Karpas-422 (cell line): ENCODE measurements around the gene TFIP11. TPM values are rescaled to one million over a fixed set of nuclear protein-coding genes. Genes with fewer than 3 reads are reported as not detected.

ENCODE experiments used
- DNase-seq: peaks from one replicate; pipeline ENCODE4 v3.0.0-alpha.2; 2015
- H2AFZ ChIP-seq: fragments of 200-600 bp; sonication (generic); 2 replicates; pipeline ENCODE4 v1.6.1; 2014; ENCODE audit warnings: antibody characterized with exemption, low read length, mixed read lengths
- H3K27ac ChIP-seq: fragments of 200-600 bp; sonication (generic); 2 replicates; pipeline ENCODE4 v1.5.1; 2014; ENCODE audit warnings: mild to moderate bottlenecking, low read length, moderate library complexity
- H3K27me3 ChIP-seq: fragments of 200-600 bp; sonication (generic); 2 replicates; pipeline ENCODE4 v1.6.1; 2014; ENCODE audit warnings: low read length, mixed read lengths
- H3K36me3 ChIP-seq: fragments of 200-600 bp; sonication (generic); 2 replicates; pipeline ENCODE4 v1.6.1; 2014; ENCODE audit warnings: low read length, mixed read lengths; ENCODE audit not compliant: insufficient read depth
- H3K4me1 ChIP-seq: fragments of 200-600 bp; sonication (generic); 2 replicates; pipeline ENCODE4 v1.6.1; 2014; ENCODE audit warnings: mild to moderate bottlenecking, low read length, mixed read lengths
- H3K4me2 ChIP-seq: fragments of 200-600 bp; sonication (generic); 2 replicates; pipeline ENCODE4 v1.6.1; 2014; ENCODE audit warnings: low read length, low read depth, mild to moderate bottlenecking; ENCODE audit not compliant: poor library complexity, severe bottlenecking
- H3K4me3 ChIP-seq: fragments of 200-600 bp; sonication (generic); 2 replicates; pipeline ENCODE4 v1.5.1; 2014; ENCODE audit warnings: mild to moderate bottlenecking, antibody characterized with exemption, low read length, mixed read lengths
- H3K79me2 ChIP-seq: fragments of 200-600 bp; sonication (generic); 2 replicates; pipeline ENCODE4 v1.6.1; 2014; ENCODE audit warnings: mild to moderate bottlenecking, low read length, mixed read lengths
- H3K9ac ChIP-seq: fragments of 200-600 bp; sonication (generic); 2 replicates; pipeline ENCODE4 v1.6.0; 2014; ENCODE audit warnings: low read length
- H3K9me2 ChIP-seq: fragments of 200-600 bp; sonication (generic), shearing (Covaris generic); replicated peaks from 2 replicates; pipeline ENCODE4 v1.6.0; 2014; ENCODE audit warnings: mild to moderate bottlenecking, low read length, moderate library complexity; ENCODE audit not compliant: insufficient read depth
- H3K9me3 ChIP-seq: fragments of 300-700, 200-600 bp; sonication (generic); 2 replicates; pipeline ENCODE4 v1.6.1; 2014; ENCODE audit warnings: low read length, mixed read lengths
- H4K20me1 ChIP-seq: fragments of 200-600 bp; sonication (generic); 2 replicates; pipeline ENCODE4 v1.6.1; 2014; ENCODE audit warnings: mild to moderate bottlenecking, antibody characterized with exemption, low read length, low read depth; ENCODE audit not compliant: insufficient read depth
- total RNA-seq: library from RNA; depleted of rRNA; stranded (reverse); fragments of >200 nt; shearing (Covaris generic); gene quantifications from 2 replicates; pipeline ENCODE4 v1.2.3, GENCODE V29; 2014; ENCODE audit warnings: low replicate concordance

TFIP11 gene
- total RNA-seq, 1 experiment from 2014 or later: 46.0 TPM

DNA sequence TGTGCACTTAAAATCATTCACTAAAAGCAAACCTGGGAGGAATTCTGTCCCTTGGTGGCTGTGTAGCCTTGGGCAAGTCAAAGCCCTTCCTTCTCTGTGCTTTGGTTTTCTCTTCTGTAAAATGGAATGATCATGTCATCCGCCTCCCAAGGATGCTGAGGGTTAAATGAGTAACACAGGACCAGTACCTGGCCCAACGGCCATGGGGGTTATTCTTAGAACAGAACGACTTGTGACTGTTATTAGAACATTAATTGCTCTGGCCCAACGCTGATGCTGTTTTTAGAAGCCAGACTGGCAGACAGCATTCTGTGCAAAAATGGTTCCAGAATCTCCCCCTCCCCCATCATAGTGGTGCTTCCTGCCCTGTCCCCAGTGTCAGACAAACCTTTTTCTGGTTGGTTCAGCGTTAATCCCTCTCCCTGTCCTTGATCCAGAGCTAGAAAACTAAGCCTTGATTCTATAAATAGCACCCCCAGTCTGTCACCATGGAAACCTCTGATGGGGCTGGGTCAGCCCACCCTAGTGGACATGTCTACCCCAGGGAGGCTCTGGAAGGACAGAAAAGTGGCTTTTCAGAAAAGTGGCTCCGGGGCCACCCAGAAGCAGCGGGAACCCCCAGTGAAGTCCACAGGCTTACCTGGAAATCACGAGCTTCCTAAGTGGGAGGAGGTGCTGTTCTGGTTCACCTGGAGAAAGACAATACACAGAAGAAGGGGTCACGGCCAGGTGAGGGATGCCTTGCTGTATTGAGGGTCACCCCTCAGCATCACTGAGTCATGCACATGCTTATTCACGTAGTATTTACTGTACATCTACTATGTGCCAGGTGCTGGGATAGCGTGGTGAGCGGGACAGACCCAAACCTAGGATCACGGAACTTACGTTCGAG lies 15.5 kb upstream of the TFIP11 start:
- no peak overlapping the region for H2AFZ ChIP-seq
- no peaks in the 10 kb centered on the region for H3K9me3 ChIP-seq
- peak overlapping the region; percentile 32; the same call in 1 of the 2 replicates for H3K27ac ChIP-seq
- peaks cover 12% of the 10 kb centered on the region for H3K4me1 ChIP-seq
- peaks cover 3% of the 10 kb centered on the region; the same call in 1 of the 2 replicates for H3K79me2 ChIP-seq
- no peaks in the 10 kb centered on the region for H4K20me1 ChIP-seq
- H3K9me2 ChIP-seq: no peaks in the 10 kb centered on the region
- H3K36me3 ChIP-seq: peaks cover 37% of the 10 kb centered on the region
- no peak overlapping the region for H3K4me3 ChIP-seq
- H3K27me3 ChIP-seq: no peaks in the 10 kb centered on the region
- no peak for DNase-seq
- no peak overlapping the region for H3K9ac ChIP-seq
- no peak overlapping the region for H3K4me2 ChIP-seq

DNA sequence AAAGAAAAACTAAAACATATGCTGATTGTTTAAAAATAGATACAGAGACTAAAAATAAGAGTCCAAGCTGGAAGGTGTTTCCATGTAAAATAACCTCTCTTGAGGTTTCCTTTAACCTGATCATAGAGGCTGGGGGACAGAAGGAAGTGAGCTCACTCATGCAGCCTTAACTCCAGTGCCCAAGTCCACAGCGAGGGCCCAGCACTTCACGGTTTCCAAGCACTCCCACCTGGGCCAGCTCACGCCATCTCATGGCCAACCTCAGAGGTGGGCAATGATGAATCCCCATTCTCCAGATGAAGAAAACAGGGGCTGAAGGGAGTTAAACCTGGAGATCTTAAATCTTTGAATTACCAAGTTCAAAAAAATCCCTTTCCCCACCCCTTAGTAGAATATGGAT lies 14.9 kb upstream of the TFIP11 start:
- Histone ChIP-seq H3K79me2 (no peaks in the 10 kb centered on the region), H3K36me3 (peaks cover 32% of the 10 kb centered on the region), H3K9ac (no peak overlapping the region), H2AFZ (no peak overlapping the region), H3K9me3 (no peaks in the 10 kb centered on the region), H3K4me1 (peaks cover 12% of the 10 kb centered on the region), H3K9me2 (no peaks in the 10 kb centered on the region), H3K4me2 (no peak overlapping the region), H3K4me3 (no peak overlapping the region), H3K27ac (peak overlapping the region; percentile 32; the same call in 1 of the 2 replicates), H4K20me1 (no peaks in the 10 kb centered on the region), H3K27me3 (no peaks in the 10 kb centered on the region)
- DNase-seq: no peak

DNA sequence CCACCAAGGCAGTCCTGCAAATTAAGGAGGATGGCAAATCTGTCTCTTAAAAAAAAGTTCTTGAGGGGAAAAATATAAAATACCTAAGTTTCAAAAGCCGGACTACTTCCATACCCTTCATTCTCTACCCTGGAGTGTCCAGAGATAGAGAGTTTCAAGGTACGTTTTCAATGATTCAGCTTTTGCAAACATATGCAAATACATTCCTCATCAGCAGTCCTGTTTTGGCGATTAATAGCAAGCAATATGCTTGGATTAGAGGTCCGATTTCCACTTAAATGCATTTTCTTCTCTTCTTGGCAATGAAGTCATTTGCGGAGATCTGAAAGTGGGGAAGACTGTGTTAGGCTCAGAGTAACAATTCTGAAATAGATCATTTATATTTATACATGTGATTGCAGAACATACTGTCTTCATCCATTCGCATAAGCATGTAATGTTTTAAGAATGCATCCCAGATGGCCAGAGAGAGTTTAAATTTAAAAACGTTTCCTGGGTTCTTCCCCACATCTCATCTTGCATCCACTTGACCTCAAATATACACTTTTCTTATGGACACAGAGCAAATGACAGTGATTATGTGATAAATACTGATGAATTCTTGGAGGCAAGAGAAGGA lies 13.8 kb upstream of the TFIP11 start:
- Histone ChIP-seq H3K4me2 (no peak overlapping the region), H2AFZ (no peak overlapping the region), H3K27ac (peak overlapping the region; percentile 15; the same call in 1 of the 2 replicates), H3K9ac (no peak overlapping the region), H3K4me3 (no peak overlapping the region), H4K20me1 (no peaks in the 10 kb centered on the region), H3K27me3 (no peaks in the 10 kb centered on the region), H3K9me3 (no peaks in the 10 kb centered on the region), H3K36me3 (peaks cover 30% of the 10 kb centered on the region), H3K79me2 (no peaks in the 10 kb centered on the region), H3K4me1 (peaks cover 12% of the 10 kb centered on the region), H3K9me2 (no peaks in the 10 kb centered on the region)
- DNase-seq: no peak

DNA sequence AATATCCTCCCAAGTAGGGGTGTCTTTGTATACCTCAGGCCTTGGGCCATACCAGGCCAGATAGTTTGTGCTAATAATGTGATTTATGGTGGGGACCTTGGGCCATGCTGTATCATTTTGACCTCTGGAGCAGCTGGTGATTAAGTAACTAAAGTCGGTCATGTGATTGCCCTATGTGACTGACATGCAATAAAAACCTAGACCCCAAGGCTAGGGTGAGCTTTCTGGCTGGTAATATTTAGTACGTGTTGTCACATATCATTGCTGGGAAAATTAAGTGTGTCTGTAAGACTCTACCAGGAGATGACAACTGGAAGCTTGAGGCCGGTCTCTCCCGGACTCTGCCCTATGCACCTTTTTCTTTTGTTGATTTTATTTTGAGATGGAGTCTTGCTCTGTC lies 12.6 kb upstream of the TFIP11 start:
- no peak overlapping the region for H3K4me2 ChIP-seq
- peaks cover 23% of the 10 kb centered on the region for H3K36me3 ChIP-seq
- no peaks in the 10 kb centered on the region for H4K20me1 ChIP-seq
- H3K4me1 ChIP-seq: peaks cover 12% of the 10 kb centered on the region
- no peak overlapping the region for H3K4me3 ChIP-seq
- H2AFZ ChIP-seq: no peak overlapping the region
- H3K9me2 ChIP-seq: no peaks in the 10 kb centered on the region
- no peak for DNase-seq
- H3K9ac ChIP-seq: no peak overlapping the region
- H3K27me3 ChIP-seq: no peaks in the 10 kb centered on the region
- H3K9me3 ChIP-seq: no peaks in the 10 kb centered on the region
- H3K27ac ChIP-seq: peak overlapping the region; percentile 17; the same call in 1 of the 2 replicates
- no peaks in the 10 kb centered on the region for H3K79me2 ChIP-seq

DNA sequence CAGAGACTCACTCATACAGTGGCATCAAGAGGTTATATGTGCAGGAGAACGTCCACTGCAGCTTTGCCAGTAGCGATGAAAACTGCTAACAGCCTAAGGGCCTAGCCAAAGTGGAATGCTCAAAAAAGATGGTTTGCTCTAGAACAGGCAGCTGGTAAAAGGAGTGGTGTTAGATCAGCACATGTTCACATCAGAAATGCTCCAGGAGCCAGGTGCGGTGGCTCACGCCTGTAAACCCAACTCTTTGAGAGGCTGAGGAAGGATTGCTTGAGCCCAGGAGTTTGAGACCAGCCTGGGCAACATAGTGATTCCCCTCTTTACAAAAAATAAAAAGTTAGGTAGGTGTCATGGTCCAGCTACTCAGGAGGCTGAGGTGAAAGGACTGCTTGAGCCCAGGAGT lies 10.3 kb upstream of the TFIP11 start:
- H2AFZ ChIP-seq: no peak overlapping the region
- no peak overlapping the region for H3K9ac ChIP-seq
- no peak overlapping the region for H3K4me3 ChIP-seq
- no peaks in the 10 kb centered on the region for H4K20me1 ChIP-seq
- H3K4me2 ChIP-seq: no peak overlapping the region
- H3K27me3 ChIP-seq: no peaks in the 10 kb centered on the region
- no peaks in the 10 kb centered on the region for H3K9me2 ChIP-seq
- H3K4me1 ChIP-seq: peaks cover 4% of the 10 kb centered on the region
- no peaks in the 10 kb centered on the region for H3K9me3 ChIP-seq
- H3K79me2 ChIP-seq: no peaks in the 10 kb centered on the region
- no peak overlapping the region for H3K27ac ChIP-seq
- H3K36me3 ChIP-seq: peaks cover 22% of the 10 kb centered on the region
- no peak for DNase-seq

DNA sequence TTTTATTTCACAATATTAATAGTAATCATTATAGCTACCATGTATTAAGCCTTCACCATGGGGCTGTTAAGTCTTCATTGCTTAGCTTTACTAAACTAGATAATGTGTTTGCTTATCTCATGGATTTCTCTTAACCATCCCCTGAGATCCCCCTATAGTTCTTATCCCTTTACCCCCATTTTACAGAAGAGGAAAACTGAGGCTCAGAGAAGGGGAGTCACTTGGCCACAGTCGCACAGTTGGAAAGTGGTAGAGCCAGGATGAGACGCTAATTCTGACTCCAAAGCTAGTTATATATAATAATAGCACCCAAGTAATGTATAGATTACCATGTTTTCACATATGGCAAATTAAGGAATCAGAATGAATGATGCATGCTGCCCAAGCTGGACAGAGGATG lies 9.7 kb upstream of the TFIP11 start:
- Histone ChIP-seq H3K27ac (no peak overlapping the region), H3K4me1 (no peaks in the 10 kb centered on the region; the same call in 1 of the 2 replicates), H3K4me3 (no peak overlapping the region), H4K20me1 (no peaks in the 10 kb centered on the region), H3K9ac (no peak overlapping the region), H3K79me2 (no peaks in the 10 kb centered on the region), H3K4me2 (no peak overlapping the region), H3K9me3 (no peaks in the 10 kb centered on the region), H2AFZ (no peak overlapping the region), H3K36me3 (peaks cover 22% of the 10 kb centered on the region), H3K9me2 (no peaks in the 10 kb centered on the region), H3K27me3 (no peaks in the 10 kb centered on the region)
- no peak for DNase-seq

DNA sequence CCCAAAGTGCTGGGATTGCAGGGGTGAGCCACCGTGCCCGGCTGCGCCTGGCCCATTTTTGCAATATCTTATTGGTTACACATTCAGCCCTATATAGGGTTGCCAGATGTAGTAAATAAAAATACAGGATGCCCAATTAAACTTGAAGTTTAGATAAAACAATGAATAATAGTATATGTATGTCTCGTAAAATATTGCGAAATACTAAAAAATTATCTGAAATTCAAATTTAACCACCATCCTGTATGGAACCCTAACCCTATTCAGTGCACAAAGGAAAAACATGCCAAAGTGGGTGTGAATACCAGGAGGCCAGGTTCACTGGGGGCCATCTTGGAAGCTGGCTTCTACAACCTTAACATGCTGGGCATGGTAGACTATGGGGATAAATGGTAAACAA lies 5.2 kb upstream of the TFIP11 start:
- Histone ChIP-seq H3K9me3 (no peaks in the 10 kb centered on the region), H2AFZ (no peak overlapping the region), H3K9ac (no peak overlapping the region), H3K4me1 (peaks cover 32% of the 10 kb centered on the region), H3K4me2 (no peak overlapping the region), H3K27ac (peak overlapping the region; percentile 45; the same call in 1 of the 2 replicates), H3K36me3 (no peaks in the 10 kb centered on the region), H3K79me2 (peaks cover 27% of the 10 kb centered on the region), H4K20me1 (no peaks in the 10 kb centered on the region), H3K9me2 (no peaks in the 10 kb centered on the region), H3K27me3 (no peaks in the 10 kb centered on the region), H3K4me3 (no peak overlapping the region)
- DNase-seq: no peak

DNA sequence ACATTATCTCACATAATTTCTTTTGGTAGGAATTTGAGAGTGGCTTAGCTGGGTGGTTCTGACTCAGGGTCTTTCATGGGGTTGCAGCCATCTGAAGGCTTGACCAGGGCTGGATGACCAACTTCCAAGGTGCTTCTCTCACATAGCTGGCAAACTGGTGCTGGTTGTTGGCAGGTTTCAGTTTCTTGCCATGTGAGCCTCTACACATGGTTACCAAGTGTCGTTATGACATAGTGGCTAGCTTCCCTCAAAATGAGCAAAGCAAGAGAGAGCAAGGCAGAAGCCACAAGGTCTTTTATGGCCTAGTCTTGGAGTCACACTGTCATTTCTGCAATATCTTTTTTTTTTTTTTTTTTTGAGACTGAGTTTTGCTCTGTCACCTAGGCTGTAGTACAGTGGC lies 4.2 kb upstream of the TFIP11 start:
- Histone ChIP-seq H3K4me1 (peaks cover 34% of the 10 kb centered on the region), H3K27me3 (no peaks in the 10 kb centered on the region), H3K9me3 (no peaks in the 10 kb centered on the region), H3K9me2 (no peaks in the 10 kb centered on the region), H3K36me3 (no peaks in the 10 kb centered on the region), H3K27ac (peak overlapping the region; percentile 82), H3K4me2 (peak overlapping the region; percentile 45), H3K79me2 (peaks cover 36% of the 10 kb centered on the region), H3K9ac (peak overlapping the region; percentile 31), H4K20me1 (peaks cover 7% of the 10 kb centered on the region; the same call in 1 of the 2 replicates), H3K4me3 (0 out of 2 replicates have a peak overlapping the region, but pooled peaks have one; percentile 9), H2AFZ (no peak overlapping the region)
- no peak for DNase-seq
